T-helper 2 cell treated with Interferon-gamma antibody and Interleukin-4, amounts not matched to agents 100 ng/mL and 5 ng/mL, for 36 hours (primary cell): ENCODE results near the gene NTSR2. TPM values are rescaled to one million over a fixed set of nuclear protein-coding genes. Genes with fewer than 3 reads are reported as not detected.
"Not testable (repeated sequence)": the region's sequence is repeated elsewhere in the genome, so short reads cannot be mapped to it uniquely, and the experiment has no call there.

ENCODE experiments used
- intact Hi-C: fragments of 100-400 bp; cut with micrococcal nuclease; formaldehyde crosslinking; loops from one replicate; pipeline ENCODE4 v1.15.1; 2023
- total RNA-seq: library from RNA; stranded (reverse); gene quantifications from 2 replicates; pipeline ENCODE4 v1.2.3, GENCODE V29; 2022

The NTSR2 gene
- total RNA-seq, 1 donor from 2014 or later = not detected

DNA sequence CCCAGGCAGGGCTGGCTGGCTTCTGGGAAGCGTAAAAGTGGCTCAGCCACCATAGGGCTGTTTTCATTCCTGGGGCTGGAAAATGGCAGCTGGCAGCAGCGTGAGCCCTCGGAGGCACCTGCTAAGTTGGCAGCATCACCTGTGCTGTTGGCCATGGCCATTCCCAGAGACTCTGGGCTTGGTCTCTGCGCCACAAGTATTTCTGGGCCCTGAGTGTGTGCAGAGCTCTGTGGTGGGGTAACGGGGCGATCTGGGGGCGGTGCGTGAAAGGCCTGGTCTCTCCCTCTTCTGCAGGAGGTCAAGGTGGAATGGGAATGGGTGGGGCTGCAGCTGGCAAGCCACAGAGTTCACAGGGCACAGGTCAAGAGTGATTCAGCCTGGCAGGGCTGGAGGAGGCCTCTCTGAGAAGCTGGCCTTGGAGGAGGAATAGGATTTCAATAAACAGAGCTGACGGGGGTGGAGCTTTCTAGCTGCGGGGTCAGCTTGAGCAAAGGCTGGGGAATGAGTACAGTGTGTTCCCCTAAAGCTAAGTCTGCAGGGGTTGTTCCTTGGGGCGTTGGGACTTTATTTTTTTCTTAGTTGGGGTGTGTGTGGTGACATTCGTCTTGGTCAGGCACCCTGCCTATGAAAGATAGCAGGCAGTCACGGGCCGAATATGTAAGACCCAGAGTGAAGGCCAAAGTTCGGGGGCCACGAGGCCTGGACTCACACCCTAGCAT lies 10.3 kb upstream of the NTSR2 start:
- intact Hi-C loops = no loop called here

DNA sequence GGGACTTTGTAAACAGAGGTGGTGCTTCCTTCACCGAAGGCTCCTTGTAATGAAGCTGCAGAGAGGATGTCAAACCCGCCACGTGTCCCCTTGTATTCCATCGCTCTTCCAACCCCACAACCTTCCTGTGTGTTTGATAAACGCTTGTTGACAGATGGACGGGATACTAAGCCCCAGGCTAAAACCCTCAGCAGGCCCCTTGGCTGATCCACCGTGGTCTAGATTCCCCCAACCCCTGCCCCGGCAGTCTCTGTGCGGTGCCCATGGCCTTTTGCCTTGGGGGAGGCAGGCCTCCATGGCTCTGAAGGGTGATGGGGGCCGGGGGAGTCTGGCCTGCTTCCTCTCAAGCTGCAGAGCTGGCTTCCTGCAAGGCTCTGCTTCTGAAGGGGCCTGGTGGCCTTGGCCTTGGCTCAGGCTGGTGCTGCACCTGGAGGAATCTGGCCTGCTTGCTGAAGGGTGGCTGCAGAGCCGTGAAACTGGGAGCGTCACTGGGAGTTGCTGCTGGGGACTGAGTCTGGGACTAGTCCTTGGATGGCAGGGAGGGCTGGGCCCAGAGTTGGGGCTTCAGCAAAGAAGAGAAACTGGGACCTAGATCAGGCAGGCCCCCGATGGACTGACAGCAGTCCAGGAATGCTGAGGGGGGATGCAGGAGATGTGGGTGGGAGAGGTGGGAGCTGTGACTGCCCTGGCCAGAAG lies 9.6 kb upstream of the NTSR2 start:
- intact Hi-C loops = no loop called here

DNA sequence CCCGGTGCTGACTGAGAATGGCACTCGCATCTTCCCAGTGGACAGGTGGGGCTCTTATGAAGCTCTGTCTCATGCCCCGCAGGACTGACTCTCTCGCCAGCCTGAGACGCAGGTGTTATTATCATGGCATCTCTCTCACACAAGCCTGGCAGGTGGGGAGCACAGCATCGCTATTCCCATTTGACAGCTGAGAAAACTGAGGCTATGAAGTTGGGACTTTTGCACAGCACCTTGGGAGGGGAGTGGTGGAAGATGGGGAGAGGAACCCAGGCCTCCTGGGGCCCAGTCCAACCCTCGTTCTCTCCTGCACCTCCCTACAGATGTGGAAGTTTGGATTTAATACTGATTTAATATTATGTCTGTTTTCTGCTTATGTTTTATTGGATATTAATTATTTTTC lies 9.0 kb upstream of the NTSR2 start:
- intact Hi-C loops = no loop called here

DNA sequence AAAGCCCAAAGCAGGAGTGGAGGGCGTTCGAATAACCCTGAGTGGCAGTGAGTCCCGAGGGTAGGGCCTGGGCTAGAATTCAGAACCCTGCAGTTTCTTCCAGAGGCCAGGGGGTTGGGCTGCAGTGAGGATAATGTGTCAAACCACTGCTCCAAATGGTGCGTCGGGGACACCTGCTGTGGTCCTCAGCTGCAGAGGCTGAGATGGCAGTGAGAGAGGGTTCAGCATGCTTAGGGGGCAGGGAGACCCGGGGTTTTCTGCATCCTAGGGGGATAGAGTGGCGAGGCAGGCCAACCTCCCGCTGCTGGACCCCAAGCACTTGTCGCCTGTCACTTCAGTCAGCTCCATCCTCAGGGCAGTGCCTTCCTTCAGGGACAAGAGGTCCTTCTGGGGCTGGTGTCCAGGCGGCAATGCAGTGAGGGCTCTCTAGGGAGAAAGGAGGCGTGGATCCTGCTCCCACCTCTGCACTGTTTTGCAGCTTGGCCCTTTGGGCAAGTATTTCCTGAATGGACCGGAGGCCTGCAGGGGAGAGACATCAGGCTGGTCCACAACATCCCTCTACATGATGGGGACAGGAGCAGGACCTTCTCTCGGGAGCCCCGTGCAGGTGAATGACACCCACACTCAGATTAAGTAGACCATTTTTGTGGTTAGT lies 8.4 kb upstream of the NTSR2 start:
- intact Hi-C loops = no loop called here

DNA sequence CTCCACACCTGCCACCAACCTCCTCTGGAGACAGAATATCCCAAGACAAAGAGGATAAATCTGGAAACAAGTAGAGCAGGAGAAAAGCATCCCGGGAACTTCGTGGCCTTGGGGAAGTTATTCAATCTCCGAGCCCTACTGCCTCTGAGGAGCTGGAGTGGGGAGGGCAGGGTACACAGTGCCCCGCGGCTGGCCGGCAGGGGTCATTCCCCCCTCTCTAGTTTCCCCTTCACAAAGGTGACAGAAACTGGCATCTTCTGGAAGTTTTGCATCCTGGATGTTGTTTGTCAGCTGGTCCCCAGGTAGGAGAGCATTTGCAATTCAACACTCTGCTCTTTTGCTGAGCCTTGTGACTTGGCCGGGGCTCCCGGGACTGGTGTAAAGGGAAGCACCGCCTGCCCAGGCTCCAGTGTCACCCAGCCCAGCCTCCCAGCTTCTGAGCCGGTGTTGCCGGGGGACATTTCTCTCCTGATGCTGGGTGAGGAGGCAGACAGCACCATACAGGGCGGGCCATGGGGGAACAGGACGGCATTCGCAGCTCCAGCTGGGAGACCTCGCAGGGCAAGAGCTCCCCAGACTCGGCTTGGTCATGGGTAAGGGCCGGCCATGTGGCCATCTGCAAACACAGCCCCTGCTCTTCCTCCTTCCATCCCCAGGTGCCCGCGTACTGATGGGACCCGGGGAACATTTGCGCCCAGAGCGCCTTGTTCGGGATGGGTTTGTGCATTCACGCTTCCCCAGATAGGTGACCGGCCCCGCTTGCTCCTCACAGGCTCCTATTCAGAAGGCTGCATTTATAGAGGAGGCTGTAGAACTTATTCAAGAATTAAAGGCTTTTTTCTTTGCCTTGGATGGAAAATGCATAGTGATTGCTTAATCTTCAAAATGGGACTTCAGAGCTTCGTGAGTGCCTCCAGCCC lies 7.4 kb upstream of the NTSR2 start:
- intact Hi-C loops = no loop called here

DNA sequence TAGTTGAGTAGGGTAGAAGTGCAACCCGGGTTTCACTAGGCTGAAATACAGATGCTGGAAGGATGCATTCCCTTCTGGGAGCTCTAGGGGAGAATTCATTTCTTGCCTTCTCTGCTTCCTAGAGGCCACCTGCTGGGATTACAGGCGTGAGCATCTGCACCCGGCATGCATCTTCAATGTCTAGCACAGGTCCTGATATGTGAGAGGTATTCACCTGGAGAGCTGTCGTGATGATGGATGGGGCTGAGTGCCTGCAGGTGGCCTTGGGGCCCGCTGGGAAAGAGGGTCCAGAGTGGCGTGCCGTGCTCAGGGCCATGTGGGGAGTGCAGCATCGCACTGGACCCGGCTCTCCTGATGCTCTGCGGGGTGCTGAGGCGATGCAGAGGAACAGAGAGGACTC lies 6.6 kb upstream of the NTSR2 start:
- intact Hi-C loops = no loop called here

DNA sequence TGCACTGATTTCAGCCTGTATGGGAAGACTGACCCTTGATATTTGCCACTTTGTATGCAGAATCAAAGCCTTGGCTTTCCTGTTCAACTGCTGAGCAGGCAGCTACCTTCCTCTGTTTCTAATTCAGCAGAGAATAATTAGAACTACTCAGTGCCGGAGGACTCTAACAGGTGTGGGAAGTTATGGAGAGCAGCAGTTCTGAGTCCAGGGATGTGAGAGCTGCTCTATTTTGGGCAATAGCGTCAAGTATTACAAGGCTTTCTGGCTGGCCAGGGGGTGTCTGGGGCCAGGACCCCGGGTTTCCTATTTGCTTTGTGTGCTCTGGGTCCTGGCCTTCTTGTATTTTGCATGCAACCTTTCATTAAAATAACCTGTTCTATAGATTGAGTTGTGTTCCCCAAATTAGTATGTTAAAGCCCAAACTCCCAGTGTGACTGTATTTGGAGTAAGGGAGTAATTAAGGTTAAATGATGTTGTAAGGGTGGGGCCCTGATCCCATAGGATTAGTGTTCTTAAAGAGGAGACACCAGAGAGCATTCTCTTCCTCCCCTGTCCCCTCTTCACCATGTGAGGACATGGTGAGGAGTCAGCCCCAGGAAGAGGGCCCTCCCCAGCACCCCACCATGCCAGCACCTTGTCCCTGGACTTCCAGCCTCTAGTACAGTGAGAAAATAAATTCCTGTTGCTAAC lies 5.6 kb upstream of the NTSR2 start:
- intact Hi-C loops = no loop called here

DNA sequence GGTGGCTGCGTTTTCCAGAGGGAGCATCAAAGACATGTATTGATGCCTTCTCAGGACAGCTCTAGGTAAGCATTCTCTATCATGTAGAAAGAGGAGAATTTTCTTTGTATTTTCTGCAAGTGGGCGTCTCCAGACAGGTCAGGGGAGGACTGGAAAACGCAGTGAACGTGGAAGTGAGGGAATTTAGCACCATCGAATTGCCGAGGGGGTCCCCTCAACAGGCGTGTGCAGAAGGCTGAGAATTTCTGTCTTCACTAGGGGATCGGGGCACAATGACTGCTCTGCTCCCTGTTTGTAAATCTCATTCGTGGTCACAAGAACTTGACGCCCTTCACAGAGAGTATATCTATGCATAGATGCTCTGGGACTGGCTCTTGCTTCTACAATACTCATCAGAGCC lies 5.0 kb upstream of the NTSR2 start:
- intact Hi-C loops = no loop called here

DNA sequence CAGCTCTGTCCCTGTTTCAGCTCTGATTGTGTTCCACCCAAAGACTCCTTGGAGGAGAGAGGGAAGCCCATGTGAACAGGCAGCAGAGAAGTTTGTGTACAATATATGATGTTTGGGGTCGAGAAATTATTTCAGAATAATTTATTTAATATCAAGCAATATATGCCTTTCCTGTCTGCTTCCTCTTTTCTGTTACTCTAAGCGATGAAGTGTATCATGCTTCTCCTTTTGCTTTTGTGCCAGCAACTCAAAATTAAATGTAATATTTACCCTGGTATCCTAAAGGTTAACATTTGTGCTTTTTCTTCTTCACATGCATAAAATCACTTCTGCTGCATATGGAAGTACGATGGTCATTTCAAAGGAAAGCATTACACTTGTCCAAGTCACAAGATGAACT lies 2.4 kb upstream of the NTSR2 start:
- intact Hi-C loops = no loop called here

DNA sequence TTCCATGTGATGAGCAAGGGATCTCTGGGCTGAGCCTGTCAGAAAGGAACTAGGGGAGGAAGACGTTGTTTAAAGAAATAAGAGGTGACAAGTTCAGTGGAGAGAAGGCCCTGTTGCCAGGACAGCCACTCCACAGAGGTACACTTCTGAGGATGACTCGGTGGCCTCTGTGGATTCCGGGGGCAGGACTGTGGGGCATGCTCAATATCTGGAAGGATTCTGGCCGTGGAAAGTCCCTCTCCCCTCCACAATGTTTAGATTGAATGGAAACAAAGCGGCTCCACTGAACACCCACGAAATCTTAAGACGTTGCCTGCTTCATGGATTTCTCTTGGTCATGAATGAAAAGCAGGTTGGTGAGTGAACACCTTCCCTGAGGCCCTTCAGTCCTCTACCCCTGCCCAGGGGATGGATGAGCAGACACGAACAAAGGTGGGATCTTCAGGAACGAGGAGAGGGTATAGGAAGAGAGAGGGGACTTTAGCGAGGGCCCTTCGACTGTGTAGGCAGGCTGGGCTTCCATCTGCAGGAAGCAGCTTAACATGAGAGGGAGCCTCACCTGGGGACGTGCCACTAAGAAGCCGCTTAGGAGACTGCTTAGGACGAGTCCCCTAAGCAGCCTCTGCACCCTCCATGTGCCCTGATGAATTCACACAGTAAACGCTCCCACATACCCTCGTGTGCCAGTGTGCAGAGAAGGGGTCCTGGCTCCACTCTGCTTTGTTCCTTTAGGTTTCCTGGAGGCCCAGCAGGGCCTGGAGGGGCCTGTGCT lies 1.9 kb downstream of the NTSR2 start:
- intact Hi-C loops = no loop called here

DNA sequence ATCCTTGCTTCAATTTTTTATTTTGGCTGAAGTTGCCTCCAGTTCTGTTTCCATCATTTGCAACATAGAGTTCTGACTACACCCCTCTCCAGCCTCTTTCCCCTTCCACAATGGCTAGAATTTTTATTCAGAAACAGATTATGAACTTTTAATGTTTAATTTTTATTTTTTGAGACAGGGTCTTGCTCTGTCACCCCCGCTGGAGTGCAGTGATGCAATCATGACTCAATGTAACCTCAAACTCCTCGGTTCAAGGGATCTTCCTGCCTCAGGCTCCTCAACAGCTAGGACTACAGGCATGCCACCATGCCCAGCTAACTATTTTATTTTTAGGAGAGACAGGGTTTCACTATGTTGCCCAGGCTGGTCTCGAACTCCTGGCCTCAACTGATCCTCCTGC lies 2.8 kb downstream of the NTSR2 start:
- intact Hi-C loops = no loop called here

DNA sequence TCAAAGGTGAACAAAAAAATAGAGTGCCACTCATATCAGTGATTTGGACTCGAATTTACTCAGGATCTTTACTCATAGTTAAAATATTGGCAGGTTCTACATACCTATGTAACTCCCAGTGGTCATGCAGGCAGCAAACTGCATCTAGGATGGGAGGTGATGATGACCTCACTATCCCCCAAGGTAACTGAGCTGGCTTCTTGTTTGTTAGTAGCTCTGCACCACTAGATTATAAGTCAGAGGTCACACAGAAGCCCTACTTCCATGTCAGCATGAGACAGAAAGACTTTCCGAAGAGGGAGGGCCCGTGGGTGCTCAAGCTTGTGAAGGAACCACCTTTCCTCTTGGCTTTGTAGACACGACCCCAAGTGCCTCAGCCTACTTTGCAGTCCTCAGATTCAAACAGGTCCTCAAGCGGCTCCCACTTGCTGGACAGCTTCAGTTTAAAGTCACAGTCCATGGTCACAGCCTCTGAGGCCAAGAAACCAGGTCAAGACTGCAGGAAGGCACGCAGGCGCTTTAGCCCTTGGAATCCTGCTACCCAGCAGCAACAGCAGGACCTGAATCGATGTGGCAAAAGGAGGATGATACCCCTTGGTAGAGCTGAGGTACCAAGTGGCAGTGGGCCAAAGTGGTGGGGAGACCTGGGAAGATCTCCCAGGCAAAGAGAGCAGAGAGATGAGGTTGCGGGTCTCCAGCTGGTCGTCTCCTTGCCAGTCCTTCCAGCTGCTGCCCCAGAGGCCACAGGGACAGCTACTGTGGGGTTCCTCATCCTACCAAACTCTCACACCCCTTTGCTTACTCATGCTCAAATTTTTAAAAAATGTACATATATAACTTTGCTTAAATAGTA lies 4.3 kb downstream of the NTSR2 start:
- intact Hi-C loops = no loop called here

DNA sequence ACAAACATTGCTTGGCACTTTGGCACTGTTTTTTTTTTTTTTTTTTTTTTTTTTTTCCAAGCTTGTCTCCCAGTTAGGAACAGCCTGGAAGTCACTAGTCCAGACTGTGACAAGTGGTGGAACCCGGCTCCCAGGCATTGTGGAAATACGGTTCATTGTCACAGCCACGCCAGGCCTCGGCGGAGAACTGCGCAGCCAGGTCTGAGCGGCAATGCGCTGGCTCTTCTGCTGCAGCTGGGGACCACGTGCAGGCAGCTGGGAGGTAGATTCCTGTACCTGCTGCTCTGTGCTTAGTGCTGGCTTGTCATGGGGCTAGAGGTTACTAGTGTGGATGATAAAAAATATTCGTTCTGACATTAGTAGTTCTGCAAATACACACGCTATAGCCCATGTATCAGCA lies 5.0 kb downstream of the NTSR2 start:
- intact Hi-C loops = no loop called here

DNA sequence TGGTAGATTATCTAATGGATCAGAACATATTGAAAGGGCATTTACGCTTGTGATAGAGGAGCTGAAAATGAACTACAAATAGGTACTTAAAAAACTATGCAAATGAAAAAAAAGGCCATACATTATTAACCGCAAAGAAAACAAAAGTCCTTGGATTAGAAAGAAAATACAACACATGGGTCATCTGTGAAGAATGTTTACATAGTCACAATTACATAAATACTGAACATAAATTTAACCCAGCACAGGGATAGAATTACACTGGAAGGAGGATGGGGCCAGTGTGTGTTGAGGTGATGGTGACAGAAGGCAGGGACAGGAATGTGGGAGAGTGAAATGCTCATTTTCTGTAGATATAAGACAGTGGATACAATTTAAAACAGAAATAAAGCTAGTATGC lies 6.6 kb downstream of the NTSR2 start:
- intact Hi-C loops = no loop called here

DNA sequence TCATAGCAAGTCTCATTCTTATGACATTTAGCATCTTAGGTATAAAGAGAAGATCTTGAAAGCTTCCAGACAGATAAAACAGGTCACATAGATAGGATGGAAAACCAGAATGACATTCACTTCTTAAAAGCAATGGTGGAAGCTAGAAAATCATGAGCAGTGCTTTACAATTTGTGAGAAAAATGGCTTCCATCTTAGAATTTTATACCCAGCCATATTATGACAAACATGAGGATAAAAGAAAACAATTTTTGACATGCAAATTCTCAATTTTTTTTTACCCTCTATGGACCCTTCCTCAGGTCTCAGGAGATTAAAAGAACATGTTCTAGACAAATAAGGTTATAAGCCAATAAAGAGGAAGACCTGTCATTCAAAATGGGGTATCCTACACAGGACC lies 7.1 kb downstream of the NTSR2 start:
- intact Hi-C loops = no loop called here

DNA sequence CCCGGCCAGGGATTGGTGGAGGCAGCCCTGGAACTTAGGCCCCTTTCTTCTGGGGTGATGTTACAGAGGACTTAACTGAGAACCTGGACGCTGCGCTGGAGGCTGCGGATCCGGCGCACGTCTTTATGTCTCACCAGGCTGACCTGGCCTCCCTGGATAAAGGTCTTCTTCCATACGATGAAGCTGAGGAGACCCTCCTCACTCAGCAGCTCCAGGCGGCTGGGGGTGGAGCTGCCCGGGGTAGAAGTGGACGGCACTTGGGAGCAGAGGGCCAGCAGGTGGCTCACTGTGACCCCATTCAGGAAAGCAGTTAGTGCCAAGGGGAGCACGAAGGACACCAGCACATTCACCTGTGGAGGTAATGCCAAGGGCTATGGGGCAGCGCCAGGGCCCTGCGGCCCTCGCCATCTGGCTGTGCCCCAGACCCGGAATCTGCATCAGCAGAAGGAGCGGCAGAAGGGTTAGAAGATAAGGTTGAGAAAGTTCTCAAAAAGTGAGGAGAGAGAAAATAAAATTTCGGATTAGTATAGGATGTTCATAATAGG lies 8.0 kb downstream of the NTSR2 start:
- intact Hi-C loops = no loop called here

DNA sequence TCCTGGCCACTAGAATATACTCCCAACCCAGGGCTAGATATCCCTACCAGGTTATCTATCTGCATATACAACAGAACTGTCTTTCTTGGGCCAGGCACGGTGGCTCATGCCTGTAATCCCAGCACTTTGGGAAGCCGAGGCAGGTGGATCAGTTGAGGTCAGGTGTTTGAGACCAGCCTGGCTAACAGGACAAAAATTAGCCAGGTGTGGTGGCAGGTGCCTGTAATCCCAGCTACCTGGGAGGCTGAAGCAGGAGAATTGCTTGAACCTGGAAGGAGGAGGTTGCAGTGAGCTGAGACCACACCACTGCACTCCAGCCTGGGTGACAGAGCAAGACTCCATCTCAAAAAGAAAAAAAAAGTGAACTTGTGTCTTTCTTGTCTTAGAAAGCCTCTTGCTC lies 9.6 kb downstream of the NTSR2 start:
- intact Hi-C loops = not testable (repeated sequence)

DNA sequence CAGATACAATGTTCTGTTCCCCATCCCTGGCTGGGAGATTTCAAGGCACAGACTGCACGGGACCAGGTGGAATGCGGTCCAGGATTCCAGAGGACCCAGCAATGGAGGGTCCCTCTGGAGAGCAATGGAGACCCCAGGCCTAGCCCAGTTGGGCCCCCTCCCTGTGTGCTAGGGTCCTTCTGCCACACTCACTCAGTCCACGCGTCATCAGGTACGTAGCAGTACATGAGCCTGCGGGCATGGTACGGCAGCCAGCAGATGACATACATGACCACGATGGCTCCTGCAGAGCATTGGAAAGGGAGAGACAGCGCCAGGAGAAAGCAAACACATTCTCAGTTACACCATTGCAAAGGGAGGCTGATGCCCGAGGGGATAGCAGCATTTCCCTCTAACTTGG lies 10.1 kb downstream of the NTSR2 start:
- intact Hi-C loops = no loop called here

DNA sequence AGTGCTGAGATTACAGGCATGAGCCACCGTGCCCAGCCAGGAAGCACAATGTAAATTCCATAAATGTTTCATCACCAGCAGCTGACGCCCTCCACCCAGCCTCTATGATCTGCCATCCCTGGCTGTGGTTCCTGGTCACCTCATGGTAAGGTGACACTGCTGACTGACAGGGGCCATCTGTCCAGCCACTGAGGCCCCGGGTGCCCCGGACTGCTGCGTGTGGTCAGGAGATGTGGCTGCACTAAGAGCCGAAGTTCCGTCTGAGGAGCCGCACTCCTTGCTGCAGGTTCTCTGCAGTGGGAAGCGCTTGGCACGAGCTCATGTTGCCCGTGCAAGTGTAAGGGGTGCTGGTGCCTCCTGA lies 10.9 kb downstream of the NTSR2 start:
- intact Hi-C loops = no loop called here
